IMR-90 (cell line): ENCODE results near the gene ELMO1. TPM values are rescaled to one million over a fixed set of nuclear protein-coding genes. Genes with fewer than 3 reads are reported as not detected.

Experiments used
- ATAC-seq: fragments of 200-7000 bp; cut with Tn5 transposase; 2 replicates; pipeline ENCODE4 v1.9.1; 2020; ENCODE audit warnings: low read depth, mild to moderate bottlenecking, moderate library complexity
- BruUV-seq: library from RNA; stranded (reverse); fragments of 400-500 nt; replicated peaks from 2 replicates; lab custom pipeline; 2021; lab: Mats Ljungman, UMichigan
- CTCF ChIA-PET: fragments of 300-600 bp; formaldehyde crosslinking; extraction: SDS; loops from one replicate; lab custom pipeline; 2021; ENCODE audit warnings: antibody characterized with exemption; lab: Yijun Ruan, JAX
- POLR2A ChIA-PET: fragments of 300-600 bp; sonication (Branson Sonifier 250); formaldehyde crosslinking; loops from one replicate; lab custom pipeline; 2022; ENCODE audit warnings: antibody characterized with exemption; ENCODE audit not compliant: unreplicated experiment; lab: Charles Lee
- DNase-seq: peaks from one replicate; pipeline ENCODE4 v3.0.0; 2013
- H2AFZ ChIP-seq: replicated peaks from 2 replicates; pipeline ENCODE3; 2013; ENCODE audit warnings: low read length, mild to moderate bottlenecking; ENCODE audit not compliant: poor library complexity
- H2AK5ac ChIP-seq: 2 replicates; pipeline ENCODE4 v1.6.1; 2013; ENCODE audit warnings: low read depth, low read length, inconsistent platforms
- H2AK9ac ChIP-seq: replicated peaks from 2 replicates; pipeline ENCODE3; 2013; ENCODE audit warnings: mild to moderate bottlenecking, low read depth, low read length, moderate library complexity; ENCODE audit not compliant: poor library complexity
- H2BK120ac ChIP-seq: 2 replicates; pipeline ENCODE4 v1.6.1; 2013; ENCODE audit warnings: low read depth, low read length, inconsistent platforms
- H2BK15ac ChIP-seq: 3 replicates; pipeline ENCODE4 v1.6.1; 2013; ENCODE audit warnings: low read depth, low read length, inconsistent platforms
- H2BK20ac ChIP-seq: 2 replicates; pipeline ENCODE4 v1.6.1; 2013; ENCODE audit warnings: low read depth, mild to moderate bottlenecking, inconsistent platforms, low read length, moderate library complexity
- H2BK5ac ChIP-seq: 2 replicates; pipeline ENCODE4 v1.6.1; 2013; ENCODE audit warnings: mild to moderate bottlenecking, low read depth, low read length, inconsistent platforms; ENCODE audit not compliant: poor library complexity, severe bottlenecking
- H3K14ac ChIP-seq: replicated peaks from 2 replicates; pipeline ENCODE4 v1.6.1; 2013; ENCODE audit warnings: low read depth, low read length, inconsistent platforms
- H3K18ac ChIP-seq: 2 replicates; pipeline ENCODE4 v1.6.1; 2013; ENCODE audit warnings: low read depth, low read length, control low read depth
- H3K23ac ChIP-seq: 2 replicates; pipeline ENCODE4 v1.6.1; 2013; ENCODE audit warnings: low read depth, low read length, inconsistent platforms
- H3K27ac ChIP-seq: 2 replicates; pipeline ENCODE4 v1.5.1; 2013; ENCODE audit warnings: mild to moderate bottlenecking, control low read depth, low read length; ENCODE audit not compliant: insufficient read depth
- H3K27me3 ChIP-seq: 2 replicates; pipeline ENCODE4 v1.6.1; 2013; ENCODE audit warnings: low read length; ENCODE audit not compliant: control insufficient read depth, insufficient read depth
- H3K36me3 ChIP-seq: 2 replicates; pipeline ENCODE4 v1.6.1; 2013; ENCODE audit warnings: low read length, mixed read lengths; ENCODE audit not compliant: control insufficient read depth, insufficient read depth
- H3K4ac ChIP-seq: 2 replicates; pipeline ENCODE4 v1.6.1; 2013; ENCODE audit warnings: low read depth, low read length, inconsistent platforms
- H3K4me1 ChIP-seq: 2 replicates; pipeline ENCODE4 v1.6.1; 2013; ENCODE audit warnings: low read length, mixed read lengths; ENCODE audit not compliant: control insufficient read depth, insufficient read depth
- H3K4me2 ChIP-seq: 2 replicates; pipeline ENCODE4 v1.6.1; 2013; ENCODE audit warnings: low read depth, mild to moderate bottlenecking, control low read depth, low read length, moderate library complexity
- H3K4me3 ChIP-seq: 2 replicates; pipeline ENCODE4 v1.5.1; 2013; ENCODE audit warnings: low read depth, mild to moderate bottlenecking, control low read depth, low read length, moderate library complexity; ENCODE audit not compliant: insufficient read depth
- H3K56ac ChIP-seq: 2 replicates; pipeline ENCODE4 v1.6.1; 2013; ENCODE audit warnings: low read length, inconsistent platforms; ENCODE audit not compliant: insufficient read depth; ENCODE audit errors: extremely low read depth
- H3K79me1 ChIP-seq, 2 experiments: 2 replicates each; pipeline ENCODE4 v1.6.1; 2013; ENCODE audit warnings: low read length in 2 of 2, inconsistent platforms in 1 of 2, low read depth in 1 of 2
- H3K9ac ChIP-seq: 2 replicates; pipeline ENCODE4 v1.6.1; 2013; ENCODE audit warnings: low read depth, low read length, control low read depth
- H3K9me1 ChIP-seq: 2 replicates; pipeline ENCODE4 v1.6.1; 2013; ENCODE audit warnings: low read length, inconsistent platforms; ENCODE audit not compliant: insufficient read depth
- H3K9me3 ChIP-seq: 2 replicates; pipeline ENCODE4 v1.6.1; 2013; ENCODE audit warnings: low read length; ENCODE audit not compliant: control insufficient read depth, insufficient read depth
- H4K20me1 ChIP-seq: 2 replicates; pipeline ENCODE4 v1.6.1; 2013; ENCODE audit warnings: low read length, inconsistent platforms; ENCODE audit not compliant: insufficient read depth
- H4K5ac ChIP-seq: 2 replicates; pipeline ENCODE4 v1.6.1; 2013; ENCODE audit warnings: mild to moderate bottlenecking, low read depth, low read length, control low read depth
- H4K8ac ChIP-seq, 2 experiments: 2 replicates each; pipeline ENCODE4 v1.6.1; 2013; ENCODE audit warnings: low read depth in 2 of 2, low read length in 2 of 2, control low read depth in 1 of 2, inconsistent platforms in 1 of 2
- H4K91ac ChIP-seq: 2 replicates; pipeline ENCODE4 v1.6.1; 2013; ENCODE audit warnings: low read depth, low read length, inconsistent platforms; ENCODE audit not compliant: insufficient read depth
- CTCF ChIP-seq: conservative IDR thresholded peaks from 2 replicates; pipeline ENCODE4 v1.5.1; 2012; ENCODE audit warnings: mild to moderate bottlenecking, low read depth, low read length, improper control_type of control experiment
- ELK1 ChIP-seq: fragments of 150-350 bp; IDR thresholded peaks from 2 replicates; pipeline ENCODE4 v1.6.1; 2016; ENCODE audit warnings: low read depth, mild to moderate bottlenecking, low read length, moderate library complexity, borderline replicate concordance
- MAFK ChIP-seq: IDR thresholded peaks from 2 replicates; pipeline ENCODE4 v1.6.1; 2012; ENCODE audit warnings: low read depth, low read length, improper control_type of control experiment
- MAZ ChIP-seq: IDR thresholded peaks from 2 replicates; pipeline ENCODE4 v1.6.1; 2012; ENCODE audit warnings: low read depth, mild to moderate bottlenecking, low read length, improper control_type of control experiment, moderate library complexity, borderline replicate concordance
- MXI1 ChIP-seq: IDR thresholded peaks from 2 replicates; pipeline ENCODE4 v1.6.1; 2012; ENCODE audit warnings: low read depth, mild to moderate bottlenecking, low read length, moderate library complexity, borderline replicate concordance
- POLR2A ChIP-seq: IDR thresholded peaks from 2 replicates; pipeline ENCODE4 v1.6.1; 2012; ENCODE audit warnings: mild to moderate bottlenecking, low read depth, low read length
- RFX5 ChIP-seq: IDR thresholded peaks from 2 replicates; pipeline ENCODE4 v1.8.0; 2012; ENCODE audit warnings: low read depth, mild to moderate bottlenecking, low read length, moderate library complexity
- SMC3 ChIP-seq: fragments of 150-350 bp; IDR thresholded peaks from 2 replicates; pipeline ENCODE4 v1.6.1; 2016; ENCODE audit warnings: low read depth, mild to moderate bottlenecking, antibody characterized with exemption, low read length, moderate library complexity
- USF2 ChIP-seq: fragments of 150-350 bp; IDR thresholded peaks from 2 replicates; pipeline ENCODE4 v1.6.1; 2017; ENCODE audit warnings: mild to moderate bottlenecking, antibody characterized with exemption, low read length, low read depth
- WGBS, 2 experiments: methylation state at CpG; one replicate each; pipeline versions ENCODE4 v1.1.5 to v1.1.7; 2013; ENCODE audit warnings: missing lambda C conversion rate in 2 of 2; ENCODE audit not compliant: insufficient read length in 1 of 2; ENCODE audit errors: extremely low coverage in 2 of 2; 5-methylcytosine and 5-hydroxymethylcytosine counted together
- dilution Hi-C: fragments of 300-500 bp; cut with HindIII; formaldehyde crosslinking; loops from one replicate; pipeline ENCODE4 v1.14.3; 2018; ENCODE audit warnings: low sequenced_read_pairs; ENCODE audit not compliant: unreplicated experiment
- in situ Hi-C: fragments of 300-500 bp; cut with MboI; formaldehyde crosslinking; loops from 3 replicates; pipeline ENCODE4 v1.14.3; 2019; ENCODE audit warnings: low sequenced_read_pairs, inconsistent platforms, mixed read lengths
- intact Hi-C: fragments of 100-400 bp; cut with micrococcal nuclease; formaldehyde crosslinking; loops from 2 replicates; pipeline ENCODE4 v1.10.0; 2022
- polyA plus RNA-seq, 3 experiments: library from polyadenylated mRNA; depleted of rRNA; stranded (reverse); fragments of >200 nt; gene quantifications; 2 replicates each; pipeline ENCODE4 v1.2.3, GENCODE V29; 2012; ENCODE audit warnings: low replicate concordance in 1 of 3
- total RNA-seq: library from RNA; depleted of rRNA; stranded (reverse); fragments of >200 nt; gene quantifications from 2 replicates; pipeline ENCODE4 v1.2.3, GENCODE V29; 2012

ELMO1 gene
- total and polyA plus RNA-seq, 2 of the 4 experiments (the other 2 are of a cell fraction), result 0.03 TPM; not detected in 1

- Histone ChIP-seq H3K9me3 (peaks cover 21% of the 10 kb centered on the region), H3K4ac (no peak overlapping the region), H2AK9ac (no peak overlapping the region), H3K9me1 (no peaks in the 10 kb centered on the region), H2AFZ (no peak overlapping the region), H3K9ac (no peak overlapping the region), H3K23ac (no peak overlapping the region), H2BK120ac (no peak overlapping the region), H2BK20ac (no peak overlapping the region), H3K18ac (no peak overlapping the region), H2AK5ac (no peak overlapping the region), H3K79me1 (no peaks in the 10 kb centered on the region), H3K36me3 (no peaks in the 10 kb centered on the region), H4K8ac (no peak overlapping the region), H3K4me2 (no peak overlapping the region), H3K4me1 (no peaks in the 10 kb centered on the region), H2BK5ac (no peak overlapping the region), H3K27me3 (no peaks in the 10 kb centered on the region), H3K56ac (no peak overlapping the region), H4K5ac (no peak overlapping the region), H4K20me1 (no peaks in the 10 kb centered on the region), H4K91ac (no peak overlapping the region), H3K27ac (no peak overlapping the region), H3K4me3 (no peak overlapping the region), H2BK15ac (no peak overlapping the region), H3K14ac (no peak overlapping the region)
- BruUV-seq, result no TSS peak
- intact Hi-C loops (no loop called here), dilution Hi-C loops (no loop called here), in situ Hi-C loops (no loop called here)
- WGBS, 2 experiments, result no CpG with 5 or more reads among the region's 7 CpGs
- TF ChIP-seq USF2, result no peak
- no peak for TF ChIP-seq ELK1
- no peak for TF ChIP-seq MAFK
- no peak for TF ChIP-seq CTCF
- TF ChIP-seq RFX5, result no peak
- no peak for TF ChIP-seq MXI1
- TF ChIP-seq MAZ, result no peak
- no peak for TF ChIP-seq SMC3
- no peak for TF ChIP-seq POLR2A
- POLR2A ChIA-PET, result no interaction called here
- no peak for ATAC-seq
- CTCF ChIA-PET, result no interaction called here
- no peak for DNase-seq
These were observed 23.0 kb upstream of the ELMO1 start for GRCh38 chr7:37471619-37472018.
